COLO668 (cell line): ENCODE results near the gene NCCRP1.

Experiments used
- DNase-seq: peaks from one replicate; lab custom pipeline; 2025; ENCODE audit not compliant: unreplicated experiment; lab: John Stamatoyannopoulos, UW

The NCCRP1 gene

GRCh38 chr19:39179754-39180153, 17.0 kb upstream of the NCCRP1 start:
- DNase-seq = no peak

GRCh38 chr19:39180749-39181148, 16.0 kb upstream of the NCCRP1 start:
- no peak for DNase-seq

GRCh38 chr19:39181500-39182173, 15.1 kb upstream of the NCCRP1 start:
- peak; percentile 62 for DNase-seq

- no peak for DNase-seq
Observed at GRCh38 chr19:39182174-39182505, 14.6 kb upstream of the NCCRP1 start.

- no peak for DNase-seq
Observed at GRCh38 chr19:39183104-39183503, 13.7 kb upstream of the NCCRP1 start.

- DNase-seq = no peak
Observed at GRCh38 chr19:39186391-39186790, 10.4 kb upstream of the NCCRP1 start.

- no peak for DNase-seq
Observed at GRCh38 chr19:39187552-39187943, 9.2 kb upstream of the NCCRP1 start.

- no peak for DNase-seq
Observed at GRCh38 chr19:39188960-39189359, 7.8 kb upstream of the NCCRP1 start.

- DNase-seq = no peak
Observed at GRCh38 chr19:39190768-39191167, 6.0 kb upstream of the NCCRP1 start.

- DNase-seq = no peak
Observed at GRCh38 chr19:39192846-39193245, 3.9 kb upstream of the NCCRP1 start.

GRCh38 chr19:39193803-39194202, 3.0 kb upstream of the NCCRP1 start:
- DNase-seq = peak; percentile 7

GRCh38 chr19:39194832-39195542, 1.8 kb upstream of the NCCRP1 start:
- DNase-seq = peak; percentile 24

- no peak for DNase-seq
Observed at GRCh38 chr19:39195755-39196154, 1.0 kb upstream of the NCCRP1 start.

GRCh38 chr19:39196320-39196719, 444 bp upstream of the NCCRP1 start:
- no peak for DNase-seq

GRCh38 chr19:39197808-39198207, 1.0 kb downstream of the NCCRP1 start:
- DNase-seq = no peak

- DNase-seq = no peak
Observed at GRCh38 chr19:39199025-39199424, 2.3 kb downstream of the NCCRP1 start.

GRCh38 chr19:39200066-39200802, 3.5 kb downstream of the NCCRP1 start:
- DNase-seq = no peak

GRCh38 chr19:39200803-39201115, 4.0 kb downstream of the NCCRP1 start:
- DNase-seq = no peak

GRCh38 chr19:39202998-39203355, 6.2 kb downstream of the NCCRP1 start:
- no peak for DNase-seq

GRCh38 chr19:39203372-39204341, 6.9 kb downstream of the NCCRP1 start, which contains the start of gene SYCN:
SYCN (minus strand) TSS chr19:39204263; CDS start chr19:39204254, 9 bp downstream.
- no peak for DNase-seq

- no peak for DNase-seq
Observed at GRCh38 chr19:39205449-39205764, 8.6 kb downstream of the NCCRP1 start.
